Gastrocnemius medialis (tissue), 4 donors: Measurements from ENCODE around the gene RTN4RL1.

Experiments used
- POLR2A ChIP-seq, 2 donors: fragments of 450-650 bp; IDR thresholded peaks; one replicate each; pipeline ENCODE4 v1.6.1; 2017; ENCODE audit warnings: antibody characterized with exemption in 2 of 2, mild to moderate bottlenecking in 2 of 2, moderate library complexity in 2 of 2
- TF ChIP-seq, protein P1 (sequence below), 5 experiments: fragments of 450-650 bp in 3 of 5; fragments of 200-600 bp in 2 of 5; sonication (generic) in 2 of 5; IDR thresholded peaks in 4 of 5; conservative IDR thresholded peaks in 1 of 5; 1 replicate in 4 of 5; 2 replicates in 1 of 5; pipeline ENCODE4 v1.5.1; 2016 to 2019; ENCODE audit warnings: antibody characterized with exemption in 5 of 5, mild to moderate bottlenecking in 3 of 5, moderate library complexity in 3 of 5

DNA sequence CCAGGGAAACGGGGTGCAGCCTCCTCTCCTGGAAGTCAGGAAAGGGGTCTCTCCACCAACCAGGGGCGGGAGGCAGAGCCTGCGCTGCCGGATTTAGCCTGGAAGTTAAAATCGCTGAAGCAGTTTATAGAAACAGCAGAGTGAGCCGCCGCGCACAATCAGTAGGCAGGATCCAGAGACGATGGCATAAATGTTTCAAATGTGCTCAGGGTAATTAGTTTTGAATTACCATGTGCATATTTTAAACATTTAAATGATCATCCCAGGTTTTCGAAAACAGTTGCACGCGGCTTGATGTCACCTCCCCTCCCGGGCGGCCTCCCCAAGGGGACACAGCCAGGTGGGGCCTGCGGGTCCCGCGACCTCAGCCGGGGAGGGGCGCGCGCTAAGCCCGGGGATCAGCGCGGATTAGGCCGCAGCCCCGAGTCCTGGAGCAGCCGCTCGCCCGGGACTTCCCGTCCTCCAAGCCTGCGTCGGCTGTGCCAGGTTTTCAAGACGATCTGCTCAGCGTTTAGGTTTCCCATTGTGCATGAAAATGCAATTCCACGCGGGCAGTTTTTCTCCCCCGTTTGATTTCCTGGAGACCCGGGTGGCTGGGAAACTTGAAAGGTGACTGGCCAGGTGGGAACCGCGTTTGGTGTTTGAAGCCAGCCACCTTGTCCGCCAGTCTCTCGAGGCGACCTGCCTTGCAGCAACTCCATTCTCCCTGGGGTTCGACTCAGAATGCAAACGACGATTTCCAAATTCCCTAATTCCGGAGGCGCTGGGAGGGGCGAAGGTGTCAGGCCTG, 117.0 kb downstream of the RTN4RL1 start:
- TF ChIP-seq POLR2A (IDR thresholded peaks at IDR 0.05) = no peak
- TF ChIP-seq, protein P1, sequence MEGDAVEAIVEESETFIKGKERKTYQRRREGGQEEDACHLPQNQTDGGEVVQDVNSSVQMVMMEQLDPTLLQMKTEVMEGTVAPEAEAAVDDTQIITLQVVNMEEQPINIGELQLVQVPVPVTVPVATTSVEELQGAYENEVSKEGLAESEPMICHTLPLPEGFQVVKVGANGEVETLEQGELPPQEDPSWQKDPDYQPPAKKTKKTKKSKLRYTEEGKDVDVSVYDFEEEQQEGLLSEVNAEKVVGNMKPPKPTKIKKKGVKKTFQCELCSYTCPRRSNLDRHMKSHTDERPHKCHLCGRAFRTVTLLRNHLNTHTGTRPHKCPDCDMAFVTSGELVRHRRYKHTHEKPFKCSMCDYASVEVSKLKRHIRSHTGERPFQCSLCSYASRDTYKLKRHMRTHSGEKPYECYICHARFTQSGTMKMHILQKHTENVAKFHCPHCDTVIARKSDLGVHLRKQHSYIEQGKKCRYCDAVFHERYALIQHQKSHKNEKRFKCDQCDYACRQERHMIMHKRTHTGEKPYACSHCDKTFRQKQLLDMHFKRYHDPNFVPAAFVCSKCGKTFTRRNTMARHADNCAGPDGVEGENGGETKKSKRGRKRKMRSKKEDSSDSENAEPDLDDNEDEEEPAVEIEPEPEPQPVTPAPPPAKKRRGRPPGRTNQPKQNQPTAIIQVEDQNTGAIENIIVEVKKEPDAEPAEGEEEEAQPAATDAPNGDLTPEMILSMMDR (IDR thresholded peaks at IDR 0.05 in 4 of 5, conservative IDR thresholded peaks at IDR 0.05 in 1 of 5) = no peak
